HG03521 (cell line): ENCODE results near the gene TCTA.

Experiments used
- ATAC-seq: cut with Tn5 transposase; IDR thresholded peaks from one replicate; pipeline ENCODE4 v1.9.1; 2021; ENCODE audit warnings: mild to moderate bottlenecking, moderate library complexity; ENCODE audit not compliant: unreplicated experiment

The TCTA gene

DNA sequence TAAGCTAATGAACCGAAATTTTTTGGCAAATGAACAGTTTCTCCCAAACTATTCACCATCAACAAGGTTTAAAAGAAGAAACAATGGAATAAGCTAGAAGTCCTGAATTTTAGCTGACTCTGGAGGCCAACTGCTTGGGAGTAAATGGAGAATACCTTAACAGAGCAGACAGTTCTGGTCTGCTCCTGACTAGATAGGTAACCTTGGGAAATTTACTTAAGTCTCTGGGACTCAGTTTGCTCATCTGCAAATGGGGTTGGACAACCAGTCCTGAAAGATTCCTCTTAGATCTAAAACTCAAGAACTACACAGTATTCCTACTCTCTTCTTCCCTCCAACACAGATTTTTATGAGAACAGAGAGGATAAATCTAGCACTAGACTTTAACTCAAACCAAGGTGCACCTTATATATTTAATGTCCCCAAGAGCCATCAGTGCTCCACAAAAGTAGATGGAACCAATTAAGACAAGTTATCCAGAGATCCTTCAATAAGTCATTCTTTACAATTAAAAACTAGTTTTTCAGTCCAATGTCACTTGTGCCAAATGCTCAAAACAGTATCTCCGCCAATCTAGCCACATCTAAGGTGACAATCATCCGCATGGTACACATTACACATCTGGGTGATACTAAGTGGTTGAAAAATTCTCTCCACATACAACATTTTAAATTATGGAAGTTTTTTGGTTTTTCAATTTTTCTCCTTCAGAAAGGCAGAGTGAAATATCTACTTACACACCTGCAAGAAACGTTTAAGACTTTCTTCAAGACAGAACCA lies 2.0 kb upstream of the TCTA start:
- ATAC-seq: no peak

DNA sequence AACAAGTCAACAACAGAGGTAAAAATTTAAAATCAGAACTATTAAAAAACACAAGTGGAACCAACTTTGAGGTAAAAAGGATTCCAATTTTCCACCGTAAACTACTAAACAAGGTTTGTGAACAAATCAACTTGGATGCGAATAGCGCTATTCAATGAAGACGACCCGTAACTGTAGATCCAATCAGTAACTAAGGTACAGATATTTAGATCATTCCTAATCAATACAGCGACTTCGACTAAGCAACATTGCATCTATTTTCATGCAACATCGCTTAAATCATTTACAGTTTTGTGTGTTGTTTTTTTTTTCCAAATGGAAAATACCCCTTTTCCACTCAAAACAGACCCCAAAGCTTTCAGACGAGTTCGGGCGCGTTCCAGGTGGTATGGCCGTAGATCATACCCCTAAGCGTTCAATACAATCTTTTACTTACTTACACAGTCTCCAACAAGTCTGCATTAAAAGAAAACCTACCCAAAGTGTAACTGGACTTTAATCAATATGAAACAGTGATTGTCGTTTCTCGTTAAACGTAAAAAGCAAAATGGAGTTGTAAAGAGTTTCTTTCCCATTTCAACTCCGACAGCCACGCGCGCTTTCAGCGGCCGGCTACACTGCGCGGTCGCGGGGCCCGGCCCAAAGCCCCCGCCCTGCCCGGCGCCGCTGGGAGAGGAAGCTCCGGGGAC lies 1.2 kb upstream of the TCTA start:
- ATAC-seq: no peak

DNA sequence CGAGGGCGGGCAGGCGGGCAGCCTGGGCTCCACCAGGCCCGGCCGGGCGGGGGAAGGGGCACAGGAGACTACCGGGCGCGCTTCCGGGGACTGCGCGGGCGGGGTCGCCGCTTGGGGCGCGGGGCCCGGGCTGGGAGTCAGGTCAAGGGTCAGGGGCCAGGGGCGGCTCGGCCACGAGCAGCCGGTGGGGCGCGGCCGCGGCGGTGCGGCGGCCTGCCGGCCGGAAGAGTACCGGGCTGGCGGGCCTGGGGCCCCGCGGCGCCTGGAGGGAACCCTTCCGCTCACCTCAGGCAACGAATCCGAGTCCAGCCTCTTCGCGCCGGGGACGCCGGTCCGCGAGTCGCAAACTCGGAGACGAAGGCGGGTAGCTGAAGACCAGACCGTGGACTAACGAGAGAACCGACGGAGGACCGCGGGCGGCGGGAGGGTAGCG lies 672 bp upstream of the TCTA start:
- peak; percentile 36 for ATAC-seq

DNA sequence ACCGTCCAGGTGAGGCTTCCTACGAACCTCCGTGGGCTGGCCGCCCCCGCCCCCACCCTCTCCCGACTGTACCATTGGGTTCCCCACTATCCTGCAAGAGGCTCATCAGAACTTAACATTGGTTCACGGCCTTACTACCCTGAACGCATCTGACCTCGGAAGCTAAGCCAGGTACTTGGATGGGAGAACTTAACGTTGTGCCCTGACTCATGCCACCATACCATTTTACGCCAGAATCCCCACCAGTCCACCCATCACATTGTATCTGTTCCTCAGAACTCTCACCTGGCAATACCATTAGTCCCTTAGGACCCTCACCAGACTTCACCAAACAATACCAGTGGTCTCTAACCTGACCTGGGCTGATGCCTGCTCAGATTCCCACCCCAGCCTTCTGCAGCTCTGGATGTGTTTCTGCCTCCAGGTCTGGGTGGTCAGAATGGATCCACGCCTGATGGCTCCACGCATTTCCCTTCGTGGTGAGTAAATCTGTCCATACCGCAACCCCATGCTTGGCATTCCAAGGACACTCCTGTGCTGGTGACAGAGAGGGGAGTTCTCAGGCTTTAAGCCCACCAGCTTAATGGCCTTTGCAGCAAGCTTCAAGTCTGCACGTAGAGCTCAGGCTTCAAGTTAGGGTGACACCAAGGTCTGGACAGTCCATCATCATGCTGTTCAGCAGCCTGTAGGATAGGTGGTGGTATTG lies 562 bp downstream of the TCTA start:
- ATAC-seq: no peak

DNA sequence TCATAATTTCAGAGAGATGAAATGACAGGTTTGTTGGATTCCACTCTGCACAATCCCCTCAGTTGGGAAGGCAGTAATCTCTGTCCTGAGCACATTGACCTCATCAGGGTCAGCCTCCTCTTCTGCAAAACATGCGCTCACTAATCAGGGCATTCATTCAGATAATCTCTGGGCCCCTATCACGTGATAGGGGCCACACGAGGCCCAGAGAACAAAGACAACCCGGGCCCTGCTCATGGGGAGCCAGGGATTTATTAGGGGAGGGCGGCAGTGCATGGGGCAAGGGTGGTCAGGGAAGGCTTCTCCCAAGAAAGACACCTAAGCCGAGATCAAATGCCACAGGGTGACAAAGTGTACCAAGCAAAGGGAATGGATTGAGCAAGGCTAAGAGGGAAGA lies 1.1 kb downstream of the TCTA start:
- ATAC-seq: no peak

DNA sequence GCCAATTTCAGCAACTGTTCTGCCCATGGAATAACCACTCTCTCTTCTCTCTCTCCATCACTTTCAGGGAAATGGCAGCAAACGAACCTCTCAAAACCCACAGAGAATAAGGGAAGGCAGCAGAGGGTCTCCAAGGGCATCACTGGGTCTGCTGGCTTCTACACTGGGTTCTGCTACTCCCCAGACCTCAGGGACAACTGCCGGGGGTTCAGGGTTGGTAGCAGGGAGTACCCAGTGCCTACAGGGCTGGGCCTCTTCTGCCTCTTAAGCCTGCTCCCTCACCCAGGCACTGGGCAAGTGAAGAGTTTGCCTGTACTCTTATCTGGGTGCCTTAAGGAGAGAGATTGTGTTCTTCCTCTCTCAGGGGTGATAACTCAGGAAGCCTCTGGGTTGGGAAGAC lies 2.5 kb downstream of the TCTA start:
- ATAC-seq: no peak

DNA sequence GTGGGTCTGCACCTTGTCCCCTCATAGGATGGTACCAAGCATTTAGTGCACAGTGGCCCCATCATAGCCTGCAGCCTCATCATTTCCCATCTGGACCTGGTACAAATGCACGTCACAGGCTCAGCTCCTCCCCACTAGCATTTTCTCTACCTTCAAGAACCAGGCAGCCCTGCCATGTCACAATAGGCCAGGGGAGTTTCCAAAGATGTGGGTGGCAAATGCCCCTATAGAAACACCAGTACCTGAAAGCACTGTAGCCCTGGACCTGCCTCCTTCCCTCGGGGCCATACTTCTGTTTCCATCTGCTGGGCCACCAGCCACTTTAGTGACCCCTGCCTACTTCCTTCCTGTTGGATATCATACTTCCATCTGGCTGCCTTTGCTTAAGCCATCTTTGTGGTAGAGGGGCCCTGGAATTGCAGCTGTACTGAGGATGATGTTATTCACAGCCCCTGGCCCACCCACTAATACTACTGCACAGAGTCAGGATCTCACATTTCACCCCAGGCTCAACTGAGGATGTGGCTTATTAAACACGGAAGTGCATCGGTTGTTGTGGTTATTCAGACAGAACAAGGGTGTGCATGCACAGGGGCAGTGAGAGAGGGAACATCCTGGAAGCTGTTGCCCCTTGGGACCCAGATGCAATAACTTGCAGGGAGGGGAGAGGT lies 3.8 kb downstream of the TCTA start:
- ATAC-seq: no peak

DNA sequence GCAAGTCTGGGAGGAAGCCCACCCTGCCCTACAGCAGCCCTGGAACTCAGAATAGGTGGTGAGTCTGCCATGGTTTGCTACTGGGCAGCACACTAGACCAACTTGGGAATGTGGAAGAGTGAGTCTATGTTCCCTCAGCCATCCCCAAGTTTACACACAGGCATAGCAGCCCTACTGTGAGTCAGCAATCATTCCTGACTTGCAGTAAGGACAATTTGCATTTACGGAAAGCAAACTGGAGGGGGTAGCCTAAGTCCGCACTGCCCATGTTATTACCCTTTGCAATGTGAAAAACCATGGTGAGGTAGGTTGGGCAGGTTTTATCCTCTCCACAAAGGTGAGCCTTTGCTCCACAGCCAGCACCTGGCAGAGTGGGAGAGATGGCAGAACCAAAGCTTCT lies 4.6 kb downstream of the TCTA start:
- ATAC-seq: no peak

DNA sequence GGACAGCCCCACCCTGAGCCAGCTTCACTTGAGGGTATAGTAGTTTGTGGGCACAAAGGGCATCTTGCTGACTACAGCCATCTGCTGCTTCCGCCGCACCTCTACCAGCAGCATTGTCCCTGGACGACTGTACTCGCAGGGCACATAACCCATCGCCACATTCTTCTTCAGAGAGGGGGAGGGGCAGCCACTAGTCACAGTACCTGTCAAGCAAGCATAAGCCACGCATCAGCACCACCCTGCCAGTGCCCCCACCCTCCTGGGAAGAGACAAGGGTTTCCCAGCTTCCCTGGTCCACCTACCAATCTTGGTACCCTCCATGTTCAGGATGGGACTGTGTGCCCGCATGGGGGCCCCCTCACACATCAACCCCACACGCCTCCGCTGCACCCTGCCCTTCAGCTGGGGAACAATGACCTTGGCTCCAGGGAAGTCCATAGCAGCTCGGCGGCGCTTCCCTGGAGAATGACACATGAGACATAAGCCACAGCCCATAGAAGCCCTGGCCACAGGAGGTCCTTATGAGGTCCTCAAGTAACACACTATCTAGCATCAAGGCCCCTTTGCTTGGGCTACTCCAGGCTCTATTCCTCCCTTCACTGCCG lies 5.4 kb downstream of the TCTA start:
- no peak for ATAC-seq

DNA sequence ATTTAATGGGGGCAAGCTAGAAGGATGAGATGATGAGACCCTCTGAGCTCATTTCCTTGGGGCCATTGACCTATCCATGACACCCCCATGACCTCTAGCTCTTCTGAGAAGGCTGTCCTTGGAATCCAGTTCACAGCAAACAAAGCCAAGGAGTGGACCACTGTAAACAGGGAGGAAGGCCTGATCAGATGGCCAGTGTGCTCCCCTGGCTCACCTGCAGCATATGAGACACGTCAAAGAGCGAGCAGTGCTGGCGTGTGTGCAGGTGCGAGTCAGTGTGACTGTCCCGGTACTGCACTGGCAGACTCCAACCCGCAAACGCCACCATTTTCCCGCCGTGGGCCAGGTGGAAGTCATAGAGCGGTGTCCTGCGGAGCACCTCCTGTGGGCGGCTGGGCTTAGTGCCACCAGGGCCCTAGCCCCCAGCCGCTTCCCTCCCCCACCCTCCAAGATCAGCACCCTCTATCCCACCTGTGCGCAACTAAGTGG lies 9.7 kb downstream of the TCTA start:
- ATAC-seq: no peak

DNA sequence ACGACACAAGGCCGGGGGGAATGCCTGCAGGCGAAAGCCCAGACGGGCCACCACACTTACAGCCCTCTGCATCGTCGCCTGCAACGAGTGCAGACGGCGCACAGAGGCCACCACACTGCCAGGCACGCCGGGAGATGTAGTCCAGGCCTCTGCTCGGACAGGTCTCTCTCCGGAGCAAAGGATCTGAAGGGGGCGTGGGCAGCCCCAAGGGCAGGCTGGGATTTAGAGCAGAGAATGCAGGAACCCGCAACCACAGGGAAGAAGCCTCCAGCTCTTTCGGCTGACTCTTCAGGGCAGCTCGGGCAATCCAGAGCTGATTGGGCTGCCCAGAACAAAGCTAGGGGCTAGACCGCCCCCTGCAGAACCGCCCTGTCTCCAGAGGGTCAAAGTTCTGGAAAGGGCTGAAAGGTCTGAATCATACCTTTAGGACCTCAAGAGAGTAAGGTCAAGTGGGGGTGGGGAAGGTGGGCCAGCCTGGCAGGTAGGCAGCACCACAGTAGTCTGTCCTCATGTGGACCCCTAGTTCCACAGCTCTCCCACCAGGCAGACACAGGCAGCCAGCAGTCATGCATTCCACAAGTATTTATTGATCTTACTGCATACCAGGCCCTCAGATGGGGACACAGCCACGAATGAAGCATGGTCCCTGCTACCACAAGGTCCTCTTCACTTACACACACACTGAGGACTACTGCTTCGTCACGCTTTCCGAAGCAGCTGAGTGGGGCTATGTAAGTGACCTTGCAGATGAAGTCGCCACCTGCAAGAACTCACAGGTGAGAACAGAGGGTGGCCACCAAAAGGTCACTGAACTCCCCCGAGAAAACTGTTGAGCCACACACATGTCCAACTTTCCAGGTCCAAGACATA lies 10.4 kb downstream of the TCTA start, which contains the start of gene AMT:
TSS of gene AMT (minus strand) at position 95 of the 870 bp plus-strand sequence. CDS start at position 72, 23 bp downstream.
- no peak for ATAC-seq

DNA sequence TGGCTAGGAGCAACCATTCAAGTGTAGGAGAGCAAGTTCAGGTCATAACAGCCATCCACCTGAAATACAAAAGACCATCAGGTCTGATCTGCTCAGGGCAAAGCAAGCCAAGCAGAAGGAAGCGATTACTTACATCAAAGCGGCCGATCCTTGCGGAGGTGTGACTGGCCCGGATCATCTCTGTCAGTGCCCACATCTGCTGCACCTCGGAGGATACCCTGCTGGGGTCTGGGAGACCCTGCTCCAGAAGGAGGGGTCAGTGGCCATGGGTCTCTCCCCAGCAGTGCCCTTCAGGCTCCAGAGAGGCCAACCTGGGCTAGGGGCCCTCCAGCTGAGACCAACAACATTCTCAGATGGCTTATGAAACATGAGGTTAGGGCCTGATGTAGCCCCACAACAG lies 12.6 kb downstream of the TCTA start:
- no peak for ATAC-seq

DNA sequence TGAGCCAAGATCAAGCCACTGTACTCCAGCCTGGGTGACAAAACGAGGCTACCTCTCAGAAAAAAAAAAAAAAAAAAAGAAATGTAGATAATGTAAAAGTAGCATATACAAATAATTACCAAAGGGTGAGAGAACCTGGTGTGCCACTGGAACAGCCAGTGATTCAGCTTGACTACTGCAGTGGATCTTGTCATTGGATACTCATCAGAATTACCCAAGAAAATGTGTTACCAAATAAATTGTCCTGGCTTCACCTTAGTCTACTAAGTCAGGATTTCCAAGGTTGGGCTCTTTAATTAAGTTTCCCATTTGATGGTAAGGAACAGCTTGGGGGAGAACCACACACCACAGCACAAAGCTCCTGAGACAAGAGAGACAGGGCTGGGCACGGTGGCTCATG lies 15.4 kb downstream of the TCTA start:
- no peak for ATAC-seq

DNA sequence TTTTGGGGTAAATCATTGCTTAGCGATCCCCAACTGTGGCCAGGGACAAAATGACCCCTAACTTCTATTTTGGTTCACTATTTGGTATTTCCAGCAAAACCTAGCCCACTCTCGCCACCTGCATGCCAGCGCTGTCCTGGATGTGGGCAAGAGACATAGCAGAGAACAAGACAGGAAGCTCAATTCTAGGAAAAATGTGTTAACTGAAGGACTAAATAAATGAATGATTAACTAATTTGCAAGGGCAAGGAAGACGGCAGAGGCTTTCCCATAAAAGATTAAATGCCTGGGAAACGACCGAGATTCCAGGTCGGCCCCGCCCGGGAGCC lies 16.5 kb downstream of the TCTA start:
- ATAC-seq: no peak

DNA sequence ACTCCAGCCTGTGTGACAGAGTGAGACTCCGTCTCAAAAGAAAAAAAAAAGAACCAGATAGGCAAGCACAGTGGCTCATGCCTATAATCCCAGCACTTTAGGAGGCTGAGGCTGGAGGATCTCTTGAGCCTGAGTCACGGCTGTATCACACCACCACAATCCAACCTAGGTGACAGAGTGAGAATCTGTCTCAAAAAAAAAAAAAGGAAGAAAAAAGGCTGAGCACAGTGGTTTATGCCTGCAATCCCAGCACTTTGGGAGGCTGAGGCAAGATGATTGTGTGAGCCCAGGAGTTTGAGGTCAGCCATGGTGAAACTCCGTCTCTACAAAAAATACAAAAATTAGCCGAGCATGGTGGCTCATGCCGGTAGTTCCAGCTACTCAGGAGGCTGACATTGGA lies 22.5 kb downstream of the TCTA start:
- ATAC-seq: no peak

DNA sequence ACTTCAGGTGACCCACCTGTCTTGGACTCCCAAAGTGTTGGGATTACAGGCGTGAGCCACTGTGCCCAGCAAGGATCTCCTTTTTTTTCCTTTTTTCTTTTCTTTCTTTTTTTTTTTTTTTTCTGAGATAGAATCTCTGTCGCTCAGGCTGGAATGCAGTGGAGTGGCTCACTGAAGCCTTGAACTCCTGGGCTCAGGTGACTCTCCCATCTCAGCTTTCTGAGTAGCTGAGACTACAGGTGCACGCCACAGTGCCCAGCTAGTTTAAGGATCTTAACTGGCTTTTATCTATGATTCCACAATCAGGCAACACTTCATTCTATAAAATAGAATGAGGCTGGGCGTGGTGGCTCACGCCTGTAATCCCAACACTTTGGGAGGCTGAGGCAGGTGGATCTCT lies 33.2 kb downstream of the TCTA start:
- no peak for ATAC-seq

DNA sequence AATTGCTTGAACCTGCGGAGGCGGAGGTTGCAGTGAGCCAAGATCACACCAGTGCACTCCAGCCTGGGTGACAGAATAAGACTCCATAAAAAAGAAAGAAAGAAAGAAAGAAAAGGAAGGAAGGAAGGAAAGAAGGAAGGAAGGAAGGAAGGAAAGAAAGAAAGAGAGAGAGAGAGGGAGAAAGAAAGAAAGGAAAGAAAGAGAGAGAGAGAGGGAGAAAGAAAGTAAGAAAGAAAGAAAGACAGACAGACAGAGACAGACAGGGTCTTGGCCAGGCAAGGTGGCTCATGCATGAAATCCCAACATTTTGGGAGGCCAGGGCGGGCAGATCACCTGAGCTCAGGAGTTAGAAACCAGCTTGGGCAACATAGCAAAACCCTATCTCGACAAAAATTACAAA lies 41.4 kb downstream of the TCTA start:
- no peak for ATAC-seq

DNA sequence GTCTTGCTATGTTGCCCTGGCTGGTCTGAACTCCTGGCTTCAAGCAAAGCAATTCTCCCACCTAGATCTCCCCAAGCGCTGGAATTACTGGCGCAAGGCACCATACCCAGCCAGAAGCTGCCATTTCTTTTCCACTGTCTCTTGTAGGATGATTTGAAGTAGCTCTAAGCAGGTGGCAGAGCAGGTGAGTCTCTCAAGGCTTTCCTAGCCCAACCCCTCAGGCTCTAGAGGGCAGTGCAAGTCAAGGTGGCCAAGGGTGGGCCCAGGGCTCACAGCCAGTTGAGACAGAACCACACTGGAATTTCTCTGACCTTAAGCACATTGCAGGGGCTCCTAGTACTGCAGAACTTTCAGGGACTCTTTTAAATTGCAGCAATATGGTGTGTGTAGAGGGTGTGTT lies 42.2 kb downstream of the TCTA start:
- ATAC-seq: no peak

DNA sequence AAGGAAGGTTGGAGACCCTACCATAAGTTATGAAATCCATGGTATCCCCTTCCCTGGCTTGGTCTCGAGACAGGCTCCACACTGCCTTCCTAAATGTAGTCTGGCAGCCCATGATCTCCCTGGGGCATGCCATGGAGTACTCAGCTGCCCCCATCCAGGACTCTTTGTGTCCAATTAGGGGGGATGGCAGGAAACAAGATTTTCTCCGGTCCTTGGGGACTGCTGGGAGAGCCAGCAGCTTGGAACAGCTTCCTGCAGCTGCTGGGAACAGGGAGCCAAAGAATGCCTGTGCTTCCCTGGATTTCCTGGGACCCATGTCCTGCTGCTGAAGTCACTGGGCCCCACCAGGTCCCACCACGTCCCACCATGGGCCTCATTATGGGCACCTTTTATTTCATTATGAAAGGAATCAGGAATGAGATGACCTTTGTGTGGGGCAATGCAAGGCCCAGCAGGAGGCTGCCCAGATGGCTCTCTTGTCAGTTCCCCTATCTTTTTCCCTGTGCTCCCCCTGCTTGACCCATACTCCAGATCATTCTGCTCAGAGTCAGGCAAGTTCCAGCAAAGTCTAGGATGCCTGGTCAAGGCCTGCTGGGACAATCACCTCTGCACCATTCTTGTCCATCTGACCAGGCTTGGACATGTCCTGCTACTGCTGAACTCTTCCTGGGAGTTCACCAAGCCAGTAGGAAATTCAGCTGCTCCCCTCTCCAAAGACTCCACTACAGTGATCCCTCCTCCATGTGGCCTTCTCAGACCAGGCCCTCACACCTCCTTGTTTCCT lies 42.9 kb downstream of the TCTA start:
- ATAC-seq: no peak
